CD4-positive, alpha-beta T cell treated with Interleukin-15 for 1 hour (primary cell): ENCODE measurements around the gene ZNF471.

Source experiments
- DNase-seq: peaks from one replicate; pipeline ENCODE4 v3.0.0-alpha.2; 2020

The ZNF471 gene

GRCh38 chr19:56577719-56578602, 70.3 kb downstream of the ZNF471 start:
- no peak for DNase-seq
